HG02973 (cell line): ENCODE data around the gene GRIK3.

Experiments used
- ATAC-seq: cut with Tn5 transposase; IDR thresholded peaks from one replicate; pipeline ENCODE4 v1.9.1; 2021; ENCODE audit warnings: moderate library complexity; ENCODE audit not compliant: unreplicated experiment

The GRIK3 gene

DNA sequence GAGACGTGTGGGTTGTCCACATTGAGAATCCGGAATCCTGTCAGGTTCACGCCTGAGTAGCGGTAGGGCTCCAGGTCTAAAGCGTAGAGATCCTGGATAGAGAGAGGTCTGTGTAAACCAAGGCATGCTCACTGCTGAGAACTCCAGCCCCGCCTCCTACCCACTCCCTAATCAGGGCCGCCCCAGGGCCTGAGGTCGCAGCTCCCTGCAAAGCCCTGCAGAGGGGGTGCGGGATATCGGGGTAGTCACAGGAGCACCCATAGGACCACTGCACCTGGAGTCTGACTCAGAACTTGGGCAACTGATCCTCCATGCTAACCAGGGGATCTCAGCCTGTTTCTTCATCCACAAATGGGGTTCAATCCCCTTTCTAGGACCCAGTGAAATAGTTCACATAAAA is 174.4 kb downstream of the GRIK3 start:
- ATAC-seq, result no peak

DNA sequence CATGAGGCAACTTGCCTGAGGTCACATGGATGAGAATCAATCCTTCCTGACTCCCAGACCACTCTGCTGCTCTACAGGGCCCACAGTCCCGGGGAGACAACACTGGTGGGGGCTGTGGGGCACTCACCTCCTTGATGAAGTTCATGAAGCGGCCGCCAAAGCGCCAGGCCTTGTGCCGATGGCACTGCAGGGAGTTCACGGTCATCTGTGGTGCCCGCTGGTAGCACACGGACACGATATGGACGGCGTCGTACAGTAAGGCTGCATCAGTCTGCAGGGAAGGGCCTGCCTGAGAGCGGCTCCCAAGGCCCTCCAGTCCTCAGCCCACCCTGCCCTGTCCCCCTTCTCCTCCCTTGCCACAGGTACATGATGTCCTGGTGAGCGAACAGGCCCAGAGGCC is 175.3 kb downstream of the GRIK3 start:
- no peak for ATAC-seq

DNA sequence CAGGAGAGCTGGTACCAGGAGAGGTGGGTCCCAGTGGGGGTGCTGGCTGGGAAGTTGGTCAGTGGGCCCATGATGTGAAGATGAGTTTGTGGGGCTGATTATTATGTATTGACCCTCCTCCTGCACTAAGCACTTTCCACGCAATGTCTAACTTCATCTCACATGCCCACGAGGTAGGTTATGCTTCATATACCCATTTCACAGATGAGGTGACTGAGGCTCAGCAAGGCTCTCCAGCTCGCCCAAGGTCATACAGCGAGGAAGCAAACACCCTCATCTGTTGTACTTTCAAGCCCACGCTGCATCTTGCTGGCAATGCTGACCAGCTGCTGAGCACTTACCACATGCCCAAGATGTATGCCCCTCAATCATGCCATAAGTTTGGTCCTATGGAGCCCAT is 175.8 kb downstream of the GRIK3 start:
- no peak for ATAC-seq

DNA sequence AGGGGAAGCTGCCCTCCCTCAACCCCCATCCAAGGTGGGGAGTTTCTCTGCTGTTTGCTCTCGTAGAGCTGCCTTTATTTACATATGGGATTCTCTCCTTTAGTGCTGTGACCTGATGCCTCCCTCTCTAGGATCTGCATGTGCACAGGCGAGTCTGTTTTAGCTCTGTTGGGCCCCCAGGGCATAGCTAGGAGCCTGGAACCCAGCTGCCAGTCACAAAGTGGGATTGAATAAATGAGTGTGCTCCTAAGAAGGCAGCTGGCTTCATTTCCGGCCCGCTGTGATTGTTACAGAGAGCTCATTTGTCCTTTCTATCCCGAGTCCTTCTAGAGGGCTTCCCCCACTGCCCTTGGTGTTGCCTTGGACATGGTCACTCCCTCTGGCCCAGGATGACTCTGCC is 176.6 kb downstream of the GRIK3 start:
- ATAC-seq, result no peak

DNA sequence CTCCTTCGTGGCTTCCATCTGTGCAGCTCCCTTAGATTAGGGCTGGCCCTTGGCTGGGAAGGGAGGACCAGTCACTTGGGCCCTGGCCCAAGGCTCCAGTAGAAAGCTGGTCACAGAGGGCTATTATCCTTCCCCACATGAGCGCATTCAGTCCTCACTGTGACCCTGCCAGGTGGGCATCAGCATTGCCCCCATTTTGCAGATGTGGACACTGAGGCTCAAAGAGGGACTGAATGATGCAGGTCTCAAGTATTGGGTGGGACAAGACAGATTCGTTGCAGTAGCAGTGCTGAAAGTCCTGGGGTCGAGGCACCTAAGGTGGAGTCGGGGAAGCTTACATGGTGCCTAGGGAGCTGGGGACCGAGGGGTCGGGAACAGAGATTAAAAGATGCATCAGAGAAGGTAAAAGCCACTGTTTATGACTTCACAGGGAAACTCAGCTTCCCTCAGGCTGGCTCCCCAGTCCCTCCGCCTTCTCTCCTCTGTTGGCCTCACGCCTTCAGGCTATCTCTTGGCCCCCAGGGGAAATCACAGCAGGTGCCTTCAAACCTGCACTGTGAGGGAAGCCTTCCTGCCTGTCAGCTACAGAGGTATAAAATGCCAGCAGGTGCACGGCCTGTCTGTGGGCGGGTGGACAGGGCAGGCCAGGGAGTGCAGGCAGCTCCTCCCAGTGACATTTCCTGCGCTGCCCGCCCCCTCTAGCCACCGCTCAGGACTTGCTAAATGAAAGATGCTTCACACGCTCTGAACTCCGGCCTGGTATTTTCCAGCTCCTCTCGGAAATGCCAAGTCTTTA is 178.4 kb downstream of the GRIK3 start:
- no peak for ATAC-seq

DNA sequence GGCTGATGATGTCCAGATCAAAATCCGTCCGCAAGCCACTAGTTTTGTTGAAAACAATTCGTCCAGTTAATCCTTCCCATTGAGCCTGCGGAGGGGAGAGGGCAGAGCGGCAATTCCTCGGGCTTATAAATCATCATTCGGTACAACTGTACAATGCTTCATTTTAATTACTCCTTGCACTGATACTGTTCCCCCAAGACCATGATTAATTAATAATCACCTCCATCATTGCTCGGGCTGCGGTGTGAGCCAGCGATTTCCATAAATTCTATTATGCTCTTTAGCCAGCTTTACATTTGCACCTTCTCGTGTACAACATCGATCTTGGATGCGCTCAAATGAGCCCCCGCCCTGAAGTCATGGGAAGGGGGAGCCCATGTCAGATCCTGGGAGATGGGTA is 180.7 kb downstream of the GRIK3 start:
- ATAC-seq, result no peak

DNA sequence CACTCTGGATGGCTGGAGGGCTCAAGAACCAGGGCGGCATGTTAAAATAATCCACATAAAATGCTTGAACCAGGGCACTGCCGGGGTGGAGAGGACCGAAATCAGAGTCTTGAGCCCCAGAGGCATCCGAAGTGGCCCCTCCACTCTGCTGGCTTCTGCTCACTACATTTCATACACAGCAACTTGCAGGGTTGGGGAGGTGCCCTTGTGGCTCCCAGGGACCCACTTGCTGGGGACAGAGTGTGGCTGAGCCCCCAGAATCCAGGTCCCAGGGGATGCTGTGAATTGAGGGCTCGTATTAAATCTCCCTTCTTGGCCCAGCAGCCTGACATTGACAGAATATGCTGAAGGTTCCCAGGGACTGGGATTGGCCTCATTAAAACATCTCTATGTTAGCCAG is 181.7 kb downstream of the GRIK3 start:
- ATAC-seq, result no peak

DNA sequence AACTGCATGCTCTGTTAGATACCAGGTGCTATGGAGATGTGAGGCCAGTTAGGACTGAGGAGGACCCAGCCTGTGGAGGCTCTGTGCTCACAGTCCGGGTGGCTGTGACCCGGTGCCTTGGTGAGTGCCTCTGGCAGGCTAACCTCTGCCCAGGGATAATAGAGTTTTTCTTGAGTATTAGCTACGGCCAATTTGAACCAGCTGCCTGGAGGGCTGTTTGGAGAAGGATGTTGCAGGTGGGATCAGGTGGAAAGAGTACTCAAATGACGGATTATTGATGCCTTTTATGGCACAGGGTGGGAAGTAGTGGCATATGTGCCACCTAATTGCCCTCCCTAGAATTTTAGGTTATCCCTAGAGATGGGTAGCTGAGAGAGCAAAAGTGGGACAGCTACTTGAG is 182.7 kb downstream of the GRIK3 start:
- no peak for ATAC-seq

DNA sequence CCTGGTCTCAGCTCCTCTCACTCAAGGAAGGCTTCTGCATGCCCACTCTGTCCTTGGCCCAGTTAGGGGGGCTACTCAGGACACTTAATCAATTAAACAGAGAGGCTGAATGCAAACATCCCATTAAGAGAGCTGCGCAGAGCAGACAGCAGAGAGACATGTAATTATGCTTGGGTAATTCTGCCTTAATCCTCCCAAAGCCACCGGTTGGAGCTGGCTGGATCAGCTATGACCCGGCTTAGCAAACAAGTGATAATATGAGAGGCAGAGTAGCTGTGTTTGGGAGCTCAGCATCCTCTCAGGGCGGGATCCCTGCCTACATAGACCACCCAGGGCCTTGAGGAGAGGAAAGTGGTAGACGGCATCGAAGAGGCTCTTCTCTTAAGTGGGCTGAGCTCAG is 183.2 kb downstream of the GRIK3 start:
- no peak for ATAC-seq

DNA sequence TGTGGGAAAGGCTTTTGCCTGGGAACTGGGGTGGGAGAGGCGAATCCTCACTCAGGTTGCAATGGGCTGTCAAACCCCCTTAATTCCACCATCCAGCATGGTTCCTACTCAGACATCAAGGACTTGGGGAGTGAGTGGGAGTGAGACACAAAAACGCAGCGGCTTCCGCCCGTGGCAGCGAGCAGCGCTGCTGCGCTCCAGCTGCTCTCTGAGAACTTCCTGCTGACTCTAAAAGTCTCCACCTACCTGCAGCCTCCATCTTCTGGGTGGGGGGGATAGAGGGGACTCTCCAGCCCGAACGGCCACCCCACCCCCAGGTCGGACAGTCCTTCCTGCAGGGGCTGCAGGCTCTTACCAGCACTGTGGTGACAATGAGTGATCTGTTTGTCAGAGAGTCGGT is 184.4 kb downstream of the GRIK3 start:
- ATAC-seq, result no peak

DNA sequence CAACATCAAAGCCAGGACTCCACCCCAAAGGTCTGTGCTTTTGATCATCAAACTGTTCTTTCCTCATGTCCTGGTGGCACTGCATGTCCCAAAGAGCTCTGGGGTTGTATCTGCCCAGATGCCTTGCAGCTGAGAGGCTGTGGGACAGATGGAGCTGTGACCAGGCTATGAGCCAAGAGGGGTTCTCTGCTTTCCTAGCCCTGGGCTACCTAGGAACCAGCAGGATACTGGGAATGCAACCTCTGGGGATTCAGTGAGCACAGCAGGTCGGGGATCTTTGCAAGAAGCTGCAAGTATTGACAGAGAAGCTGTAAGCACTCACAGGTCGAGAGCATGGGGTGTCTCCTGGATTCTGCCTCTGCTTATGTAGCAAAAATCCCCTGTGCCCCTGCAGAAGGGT is 186.6 kb downstream of the GRIK3 start:
- ATAC-seq, result no peak

DNA sequence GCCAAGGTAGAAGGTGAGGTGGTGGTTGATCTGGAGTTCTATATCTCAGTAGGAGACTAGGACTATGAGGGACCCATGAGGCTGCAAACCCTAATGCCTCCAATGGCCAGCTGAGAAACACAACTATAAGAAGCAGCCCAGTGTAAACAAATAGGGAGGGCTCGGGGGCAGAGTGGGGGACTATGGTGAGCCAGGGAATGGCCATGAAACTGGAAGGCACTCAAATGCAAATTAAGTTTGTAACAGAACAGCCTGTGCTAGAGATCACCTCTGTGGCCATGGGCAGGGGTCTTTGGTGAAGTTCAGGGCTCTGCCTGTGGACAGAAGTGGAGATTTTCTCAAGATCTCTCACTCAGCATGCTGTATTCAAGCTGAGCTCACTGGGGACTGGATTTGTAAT is 187.1 kb downstream of the GRIK3 start:
- no peak for ATAC-seq

DNA sequence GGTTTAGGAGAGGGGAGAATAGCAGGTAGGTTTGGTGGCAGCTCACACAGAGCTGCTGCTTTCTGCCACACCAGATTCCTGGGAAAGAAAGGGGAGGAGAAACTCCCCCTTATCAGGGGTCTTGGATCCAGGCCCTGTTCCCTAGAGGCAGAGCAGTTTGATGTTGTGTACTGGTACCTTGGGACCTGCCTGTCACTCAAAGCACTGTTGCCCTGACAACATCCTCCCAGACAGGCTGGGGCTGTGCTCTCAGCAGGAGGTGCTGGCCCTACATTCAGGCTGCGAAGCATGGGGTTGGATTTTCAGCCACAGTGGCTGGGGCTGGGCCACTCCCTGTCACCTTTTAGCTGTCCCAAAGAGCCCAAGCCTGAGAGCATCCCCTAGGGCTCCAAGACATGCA is 188.0 kb downstream of the GRIK3 start:
- no peak for ATAC-seq

DNA sequence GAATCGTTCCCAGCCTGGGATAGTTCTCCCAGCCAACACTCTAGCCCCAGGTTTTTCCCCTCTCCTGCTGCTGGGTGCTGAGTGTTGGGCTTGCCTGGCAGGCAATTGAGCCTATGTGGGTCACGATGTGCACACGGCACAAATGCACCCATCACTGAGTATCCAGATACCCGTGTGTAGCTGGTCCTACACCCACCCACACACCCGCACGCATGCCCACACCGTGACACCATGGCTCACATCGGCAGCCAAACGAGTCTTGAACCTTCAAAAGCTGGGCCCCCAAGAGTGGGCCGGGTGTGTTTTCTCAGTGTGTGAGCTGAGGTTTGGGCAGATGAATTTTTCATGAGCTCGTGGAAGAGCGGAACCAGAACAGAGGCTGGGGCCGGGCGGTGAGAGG is 188.5 kb downstream of the GRIK3 start:
- no peak for ATAC-seq

DNA sequence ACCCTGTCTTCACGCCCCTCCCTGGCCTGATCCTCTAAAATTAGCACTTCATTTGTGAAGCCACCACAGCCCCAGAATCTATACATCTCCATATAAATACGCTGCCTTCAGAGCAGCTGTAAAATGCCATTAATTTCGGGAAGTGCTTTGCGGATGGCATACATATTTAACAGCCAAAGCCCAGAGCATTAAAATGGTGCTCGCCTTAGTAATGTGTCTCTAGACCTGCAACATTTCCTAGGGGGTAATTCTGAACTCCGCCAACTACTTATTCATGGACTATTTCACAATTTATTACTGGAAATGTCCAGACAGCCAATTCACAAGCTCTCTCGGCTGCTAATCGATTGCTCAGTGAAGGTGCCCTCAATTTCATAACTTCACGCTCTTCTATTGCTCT is 189.4 kb downstream of the GRIK3 start:
- no peak for ATAC-seq

DNA sequence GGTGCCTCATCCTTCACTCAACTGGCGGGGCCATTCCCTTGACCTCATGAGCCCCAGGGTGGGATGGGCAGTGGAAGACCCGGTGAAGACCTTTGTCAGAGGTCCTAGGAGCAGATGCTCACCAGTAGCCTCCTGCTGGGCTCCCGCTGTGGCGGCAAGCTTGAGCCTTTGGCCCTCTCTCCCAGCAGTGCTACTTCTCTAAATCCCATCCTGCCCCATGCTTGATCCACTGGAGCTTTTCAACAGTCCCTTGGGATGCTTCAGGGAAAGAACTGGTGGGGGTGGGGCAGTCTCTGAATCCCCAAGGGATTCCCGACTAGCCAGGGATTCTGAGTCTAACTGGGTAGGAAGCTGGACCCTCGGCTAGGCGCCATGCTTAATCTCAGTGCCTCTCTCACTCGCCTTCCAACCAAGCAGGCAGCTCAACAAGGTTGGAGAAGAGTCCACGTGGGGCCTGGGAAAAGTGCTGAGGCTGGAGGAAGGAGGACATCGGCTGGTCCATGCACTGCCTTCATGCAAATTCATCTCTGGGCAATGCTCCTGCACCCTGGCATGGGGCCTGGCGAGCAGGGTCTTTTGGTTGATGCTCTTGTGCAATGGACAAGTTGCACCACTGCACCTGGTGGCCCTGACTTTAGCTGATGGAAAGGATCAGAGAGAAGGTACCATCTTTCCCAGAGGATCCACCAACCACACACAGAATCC is 190.3 kb downstream of the GRIK3 start:
- ATAC-seq, result no peak

DNA sequence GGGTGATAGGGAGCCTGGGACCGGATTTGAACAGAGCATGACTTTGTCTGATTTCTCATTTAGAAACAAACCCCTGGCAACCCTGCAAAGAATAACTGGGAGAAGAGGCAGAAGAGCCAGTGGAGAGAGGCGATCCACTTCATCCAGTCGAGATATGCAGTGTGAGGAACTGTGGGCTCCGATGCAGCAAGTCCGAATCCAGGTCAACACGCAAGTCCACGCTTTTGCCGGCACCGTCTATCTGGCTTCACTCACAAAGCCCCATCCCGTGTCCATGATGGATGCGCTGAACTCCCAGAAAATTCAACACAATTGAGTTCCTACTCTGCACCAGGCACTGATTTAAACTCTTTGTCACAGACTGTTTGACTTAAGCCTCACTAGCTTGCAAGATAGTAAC is 191.3 kb downstream of the GRIK3 start:
- ATAC-seq, result no peak

DNA sequence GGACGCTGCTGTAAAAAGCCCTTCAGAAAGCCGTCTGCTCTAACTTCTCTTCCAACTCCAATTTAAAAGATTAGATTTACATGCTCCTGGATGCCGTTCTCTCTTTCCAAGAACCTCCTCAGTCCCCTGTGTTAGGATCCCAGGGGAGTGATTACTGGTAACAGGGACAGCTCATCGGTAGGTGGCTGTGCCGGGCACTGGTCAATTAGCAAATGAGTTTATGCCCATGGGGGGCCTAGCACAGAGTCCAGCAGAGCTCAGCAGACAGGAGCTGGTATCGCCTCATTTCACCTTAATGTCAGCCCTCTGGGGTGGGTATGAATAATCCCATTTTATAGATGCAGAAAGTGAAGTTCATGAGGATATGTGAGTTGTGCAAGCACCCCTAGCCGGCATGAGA is 191.9 kb downstream of the GRIK3 start:
- ATAC-seq, result no peak

DNA sequence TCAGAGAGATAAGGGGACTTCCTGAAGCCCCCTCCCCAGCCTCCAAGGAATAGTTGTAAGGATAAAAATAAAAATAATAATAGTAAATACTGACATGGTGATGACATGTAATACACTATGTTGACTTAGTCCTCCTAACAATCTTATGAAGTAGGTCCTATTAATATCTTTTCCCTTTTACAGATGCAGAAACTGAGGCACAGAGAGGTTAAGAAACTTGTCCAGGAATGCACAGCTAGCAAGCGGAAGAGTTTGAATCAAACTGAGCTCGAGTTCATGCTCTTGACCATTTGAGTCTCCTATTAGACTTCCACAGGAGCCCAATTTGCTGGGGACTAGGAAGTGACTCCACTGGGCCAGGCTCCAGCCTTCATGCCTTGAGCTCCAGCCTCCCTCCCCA is 194.8 kb downstream of the GRIK3 start:
- no peak for ATAC-seq

DNA sequence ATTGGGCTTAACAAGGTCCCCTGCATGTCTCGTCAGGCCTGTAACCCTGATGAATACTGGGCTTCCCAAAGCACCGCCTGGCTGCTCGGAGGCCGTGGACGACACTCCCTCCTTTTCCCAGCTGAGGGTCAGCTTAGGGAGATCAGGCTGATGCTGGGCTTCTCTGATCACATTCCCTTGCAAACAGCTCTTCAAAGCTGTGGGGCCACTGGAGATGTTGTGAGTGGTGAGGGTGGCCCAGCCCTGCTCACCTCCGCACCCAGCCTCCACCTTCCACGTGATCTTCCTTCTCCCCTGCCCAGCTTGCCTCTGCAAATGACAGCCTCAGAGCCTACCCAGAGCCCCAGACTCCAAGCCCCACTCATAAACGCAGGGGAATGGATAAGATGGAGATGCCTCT is 195.4 kb downstream of the GRIK3 start:
- ATAC-seq, result no peak

DNA sequence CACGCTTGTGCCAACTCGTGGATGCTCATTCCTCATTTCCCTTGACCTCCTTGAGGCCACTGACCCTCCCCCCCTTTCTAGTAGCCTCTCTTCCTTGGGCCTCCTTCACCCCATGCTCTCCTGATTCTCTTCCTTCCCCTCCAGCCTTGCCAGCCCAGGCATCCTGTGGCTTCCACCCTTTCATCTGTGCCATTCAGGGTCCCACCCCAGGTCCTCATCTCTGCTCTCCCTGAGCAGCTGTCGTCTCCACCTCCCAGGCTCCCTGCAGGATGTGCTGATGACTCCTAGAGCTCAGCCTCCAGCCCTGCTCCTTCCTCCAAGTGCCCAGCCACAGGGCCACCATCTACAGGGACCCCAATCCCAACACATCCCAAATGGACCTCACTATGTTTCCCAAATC is 197.4 kb downstream of the GRIK3 start:
- ATAC-seq, result no peak

DNA sequence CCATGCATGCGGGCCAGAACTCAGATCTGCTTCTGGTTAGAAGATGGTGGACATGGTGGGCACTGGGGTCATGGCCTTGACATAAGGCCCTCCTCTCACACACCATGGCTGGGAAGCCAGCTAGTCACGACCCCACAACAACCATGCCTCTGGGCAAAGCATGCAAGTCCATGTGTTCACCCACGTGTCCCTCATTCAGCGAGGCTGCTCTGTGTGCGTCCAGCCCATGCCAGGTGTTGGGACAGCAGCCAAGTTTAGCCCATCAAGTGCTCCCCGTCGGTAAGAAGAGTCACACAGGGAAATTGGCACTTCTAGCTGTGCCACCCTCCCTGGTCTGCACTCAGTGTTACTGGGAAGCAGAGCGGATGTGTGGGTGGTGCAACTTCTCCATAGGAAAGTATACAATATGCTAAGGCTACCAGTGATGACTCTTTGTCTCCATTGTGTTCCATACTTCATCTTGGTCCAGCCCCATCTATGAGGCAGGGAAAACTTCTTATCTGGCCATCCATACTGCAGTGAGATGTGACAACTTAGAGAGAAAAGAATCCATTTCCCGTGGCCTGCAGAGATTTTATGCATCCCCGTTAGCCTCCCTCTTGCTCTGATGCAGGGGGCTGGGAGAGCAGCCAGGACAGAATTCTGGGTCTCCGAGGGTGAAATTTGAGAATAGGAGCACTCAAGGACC is 198.0 kb downstream of the GRIK3 start:
- ATAC-seq, result no peak
